Natural killer cell (primary cell): ENCODE data around the gene FNDC3B. TPM values are rescaled to one million over a fixed set of nuclear protein-coding genes. Genes with fewer than 3 reads are reported as not detected.

ENCODE experiments used
- ATAC-seq, 3 donors: fragments of 150-1000 bp in 2 of 3; fragments of 200-7000 bp in 1 of 3; cut with Tn5 transposase; 1 replicate in 1 of 3; 2 replicates in 2 of 3; pipeline ENCODE4 v1.10.0; 2021; ENCODE audit warnings: mild to moderate bottlenecking in 2 of 3, moderate library complexity in 2 of 3
- DNase-seq, 2 donors: peaks; one replicate each; pipeline versions ENCODE4 v3.0.0 to v3.0.0-alpha.2; 2013 to 2021; ENCODE audit warnings: mixed read lengths in 1 of 2
- H3K27ac ChIP-seq: one replicate; pipeline ENCODE4 v1.5.1; 2013; ENCODE audit warnings: mild to moderate bottlenecking, low read length
- H3K27me3 ChIP-seq: one replicate; pipeline ENCODE4 v1.6.1; 2013; ENCODE audit warnings: low read length; ENCODE audit not compliant: control insufficient read depth, insufficient read depth
- H3K36me3 ChIP-seq: one replicate; pipeline ENCODE4 v1.6.1; 2013; ENCODE audit warnings: low read length; ENCODE audit not compliant: control insufficient read depth, insufficient read depth
- H3K4me1 ChIP-seq: one replicate; pipeline ENCODE4 v1.6.1; 2013; ENCODE audit warnings: low read length; ENCODE audit not compliant: control insufficient read depth, insufficient read depth
- H3K4me3 ChIP-seq: one replicate; pipeline ENCODE4 v1.5.1; 2013; ENCODE audit warnings: low read length
- H3K9me3 ChIP-seq: one replicate; pipeline ENCODE4 v1.6.1; 2013; ENCODE audit warnings: low read length; ENCODE audit not compliant: control insufficient read depth, insufficient read depth
- H3K27ac Mint-ChIP-seq, 2 donors: one replicate each; pipeline ENCODE4 v1.8.0; 2022; ENCODE audit warnings: mild to moderate bottlenecking in 2 of 2, mixed read lengths in 2 of 2, moderate library complexity in 1 of 2
- H3K27me3 Mint-ChIP-seq, 2 donors: one replicate each; pipeline ENCODE4 v1.8.0; 2022; ENCODE audit warnings: low read depth in 2 of 2, mixed read lengths in 2 of 2
- H3K36me3 Mint-ChIP-seq: one replicate; pipeline ENCODE4 v1.8.0; 2022; ENCODE audit warnings: mixed read lengths
- H3K4me1 Mint-ChIP-seq, 2 donors: one replicate each; pipeline ENCODE4 v1.8.0; 2022; ENCODE audit warnings: mixed read lengths in 2 of 2
- H3K4me3 Mint-ChIP-seq: one replicate; pipeline ENCODE4 v1.8.0; 2022; ENCODE audit warnings: mild to moderate bottlenecking, moderate library complexity, mixed read lengths
- H3K9me3 Mint-ChIP-seq, 2 donors: one replicate each; pipeline ENCODE4 v1.8.0; 2022; ENCODE audit warnings: mixed read lengths in 2 of 2
- CTCF ChIP-seq: fragments of 200-600 bp; IDR thresholded peaks from one replicate; pipeline ENCODE4 v1.8.0; 2022; ENCODE audit warnings: antibody characterized with exemption
- WGBS: methylation state at CpG from one replicate; pipeline ENCODE4 v1.1.7; 2013; ENCODE audit warnings: missing lambda C conversion rate; ENCODE audit not compliant: insufficient coverage; 5-methylcytosine and 5-hydroxymethylcytosine counted together
- intact Hi-C: fragments of 100-400 bp; cut with micrococcal nuclease; formaldehyde crosslinking; loops from one replicate; pipeline ENCODE4 v1.14.2; 2022
- total RNA-seq, 4 donors: library from RNA; stranded (reverse); fragments of 120-200 nt in 1 of 4; gene quantifications; one replicate each; pipeline versions ENCODE4 v1.2.3 to v1.2.4, GENCODE V29; 2013 to 2022

Gene FNDC3B
- total RNA-seq, 3 donors from 2014 or later (not counting 1 experiment from before 2014, with no cell fraction given): 154 to 214 (median 206) TPM

- H3K27me3 Mint-ChIP-seq: no peaks in the 10 kb centered on the region
- WGBS: 55% methylated on average over 3 of the region's 7 CpGs
- no peaks in the 10 kb centered on the region for H3K36me3 ChIP-seq
- intact Hi-C loops: no loop called here
- ATAC-seq: peak; percentile 35 to 53 (median 39)
- H3K4me3 ChIP-seq: no peak overlapping the region
- no peak for TF ChIP-seq CTCF
- no peaks in the 10 kb centered on the region for H3K36me3 Mint-ChIP-seq
- H3K4me1 Mint-ChIP-seq: peaks cover 68 to 70% of the 10 kb centered on the region in 2 donors
- no peaks in the 10 kb centered on the region for H3K9me3 ChIP-seq
- H3K27ac Mint-ChIP-seq: peak overlapping the region; percentile 74 to 77
- no peaks in the 10 kb centered on the region for H3K27me3 ChIP-seq
- no peak for DNase-seq
- H3K27ac ChIP-seq: peak overlapping the region; percentile 8
- no peaks in the 10 kb centered on the region for H3K4me1 ChIP-seq
- no peaks in the 10 kb centered on the region for H3K9me3 Mint-ChIP-seq
- peak overlapping the region; percentile 63 for H3K4me3 Mint-ChIP-seq
Measured at GRCh38 chr3:172087602-172088580, 48.5 kb downstream of the FNDC3B start.

- Mint-ChIP-seq H3K9me3 (no peaks in the 10 kb centered on the region), H3K27me3 (no peaks in the 10 kb centered on the region), H3K27ac (peak overlapping the region in 1 of 2 donors; percentile 11), H3K4me1 (peaks cover 64 to 65% of the 10 kb centered on the region in 2 donors), H3K4me3 (no peak overlapping the region), H3K36me3 (no peaks in the 10 kb centered on the region)
- Histone ChIP-seq H3K4me1 (no peaks in the 10 kb centered on the region), H3K9me3 (no peaks in the 10 kb centered on the region), H3K27me3 (no peaks in the 10 kb centered on the region), H3K36me3 (no peaks in the 10 kb centered on the region), H3K4me3 (no peak overlapping the region), H3K27ac (no peak overlapping the region)
- no peak for TF ChIP-seq CTCF
- WGBS: 97% methylated on average over 4 of the region's 4 CpGs
- DNase-seq: no peak
- intact Hi-C loops: no loop called here
- ATAC-seq: no peak
Measured at GRCh38 chr3:172089250-172089649, 49.9 kb downstream of the FNDC3B start.

GRCh38 chr3:172090035-172090434, 50.7 kb downstream of the FNDC3B start:
- Histone ChIP-seq H3K4me1 (peaks cover 3% of the 10 kb centered on the region), H3K27me3 (no peaks in the 10 kb centered on the region), H3K9me3 (no peaks in the 10 kb centered on the region), H3K36me3 (no peaks in the 10 kb centered on the region), H3K27ac (no peak overlapping the region), H3K4me3 (no peak overlapping the region)
- intact Hi-C loops: no loop called here
- Mint-ChIP-seq H3K4me3 (no peak overlapping the region), H3K9me3 (no peaks in the 10 kb centered on the region), H3K36me3 (no peaks in the 10 kb centered on the region), H3K4me1 (peaks cover 65% of the 10 kb centered on the region in 2 donors), H3K27me3 (no peaks in the 10 kb centered on the region), H3K27ac (peak overlapping the region; percentile 36 to 42)
- ATAC-seq (no peak), DNase-seq (no peak)
- TF ChIP-seq CTCF: no peak
- 97% methylated on average over 3 of the region's 4 CpGs for WGBS
